Prostate gland (tissue), 2 donors: Measurements from ENCODE around the gene MCF2L2. TPM values are rescaled to one million over a fixed set of nuclear protein-coding genes. Genes with fewer than 3 reads are reported as not detected.
"Not testable (repeated sequence)": the region's sequence is repeated elsewhere in the genome, so short reads cannot be mapped to it uniquely, and the experiment has no call there.

Source experiments
- DNase-seq: peaks from one replicate; pipeline ENCODE4 v3.0.0-alpha.2; 2019; ENCODE audit warnings: low spot score
- H3K27ac ChIP-seq, 2 donors: fragments of 200-600 bp; sonication (generic); 2 replicates each; pipeline ENCODE4 v1.5.1; 2017 to 2019
- H3K27me3 ChIP-seq: fragments of 200-600 bp; sonication (generic); replicated peaks from 2 replicates; pipeline ENCODE4 v1.5.1; 2019; ENCODE audit not compliant: insufficient read depth
- H3K36me3 ChIP-seq, 2 donors: fragments of 200-600 bp; sonication (generic); 1 replicate in 1 of 2; 2 replicates in 1 of 2; pipeline versions ENCODE4 v1.5.1 to v1.8.1; 2017 to 2019
- H3K4me1 ChIP-seq: fragments of 200-600 bp; sonication (generic); replicated peaks from 2 replicates; pipeline ENCODE4 v1.5.1; 2019
- H3K4me3 ChIP-seq, 2 donors: fragments of 200-600 bp; sonication (generic); 2 replicates each; pipeline ENCODE4 v1.5.1; 2017 to 2019
- H3K9me3 ChIP-seq: fragments of 200-600 bp; sonication (generic); 2 replicates; pipeline ENCODE4 v1.5.1; 2017
- CTCF ChIP-seq, 4 experiments: fragments of 200-600 bp in 2 of 4; fragments of 450-650 bp in 2 of 4; sonication (generic) in 2 of 4; IDR thresholded peaks; 1 replicate in 3 of 4; 2 replicates in 1 of 4; pipeline ENCODE4 v1.5.1; 2016 to 2019; ENCODE audit warnings: antibody characterized with exemption in 4 of 4, mild to moderate bottlenecking in 2 of 4, moderate library complexity in 2 of 4
- POLR2A ChIP-seq: fragments of 450-650 bp; IDR thresholded peaks from one replicate; pipeline ENCODE4 v1.6.1; 2016; ENCODE audit warnings: antibody characterized with exemption, mild to moderate bottlenecking
- POLR2AphosphoS5 ChIP-seq: sonication (generic); formaldehyde crosslinking; IDR thresholded peaks from one replicate; pipeline ENCODE4 v1.6.1; 2017; ENCODE audit warnings: antibody characterized with exemption
- WGBS: methylation state at CpG from one replicate; pipeline ENCODE4 v1.1.5; 2018; 5-methylcytosine and 5-hydroxymethylcytosine counted together
- intact Hi-C: fragments of 100-400 bp; cut with DNase I; formaldehyde crosslinking; loops from one replicate; pipeline ENCODE4 v1.14.2; 2022
- total RNA-seq, 2 donors: library from RNA; depleted of rRNA; stranded (reverse); fragments of >200 nt; gene quantifications; one replicate each; pipeline ENCODE4 v1.1.0, GENCODE V29; 2016

The MCF2L2 gene
- total RNA-seq, 2 donors from 2014 or later = 0.41 to 4.0 TPM

GRCh38 chr3:183444748-183445147, 16.3 kb upstream of the MCF2L2 start:
- H3K36me3 ChIP-seq = no peaks in the 10 kb centered on the region
- no peaks in the 10 kb centered on the region for H3K27me3 ChIP-seq
- no peaks in the 10 kb centered on the region for H3K9me3 ChIP-seq
- 91% methylated on average over 1 of the region's 1 CpG for WGBS
- DNase-seq = no peak
- no peak overlapping the region for H3K27ac ChIP-seq
- no peak overlapping the region for H3K4me3 ChIP-seq
- intact Hi-C loops = no loop called here
- TF ChIP-seq POLR2AphosphoS5 (no peak), POLR2A (no peak)
- no peaks in the 10 kb centered on the region for H3K4me1 ChIP-seq

- TF ChIP-seq POLR2A (no peak), CTCF (IDR thresholded peaks at IDR 0.05) (no peak), POLR2AphosphoS5 (no peak)
- Histone ChIP-seq H3K4me3 (no peak overlapping the region), H3K4me1 (no peaks in the 10 kb centered on the region), H3K27me3 (no peaks in the 10 kb centered on the region), H3K27ac (no peak overlapping the region), H3K36me3 (no peaks in the 10 kb centered on the region), H3K9me3 (no peaks in the 10 kb centered on the region)
- intact Hi-C loops = no loop called here
- 83% methylated on average over 10 of the region's 10 CpGs for WGBS
- no peak for DNase-seq
Measured at GRCh38 chr3:183443395-183444385, 15.3 kb upstream of the MCF2L2 start.

- no peaks in the 10 kb centered on the region for H3K4me1 ChIP-seq
- TF ChIP-seq CTCF (IDR thresholded peaks at IDR 0.05) = no peak
- no peak for TF ChIP-seq POLR2A
- no peak for TF ChIP-seq POLR2AphosphoS5
- H3K27ac ChIP-seq = no peak overlapping the region
- no peaks in the 10 kb centered on the region for H3K36me3 ChIP-seq
- no peak for DNase-seq
- H3K9me3 ChIP-seq = no peaks in the 10 kb centered on the region
- H3K27me3 ChIP-seq = no peaks in the 10 kb centered on the region
- no peak overlapping the region for H3K4me3 ChIP-seq
- intact Hi-C loops = no loop called here
- 85% methylated on average over 1 of the region's 1 CpG for WGBS
Measured at GRCh38 chr3:183442994-183443393, 14.6 kb upstream of the MCF2L2 start.

- H3K4me1 ChIP-seq, DNase-seq, H3K9me3 ChIP-seq, intact Hi-C loops, H3K27me3 ChIP-seq, H3K27ac ChIP-seq, H3K36me3 ChIP-seq, H3K4me3 ChIP-seq: not testable (repeated sequence)
- 93% methylated on average over 3 of the region's 3 CpGs for WGBS
Measured at GRCh38 chr3:183440521-183440920, 12.1 kb upstream of the MCF2L2 start.

- intact Hi-C loops = no loop called here
- no peaks in the 10 kb centered on the region for H3K4me1 ChIP-seq
- no peaks in the 10 kb centered on the region for H3K36me3 ChIP-seq
- no peak for TF ChIP-seq CTCF (IDR thresholded peaks at IDR 0.05)
- no peak for TF ChIP-seq POLR2A
- TF ChIP-seq POLR2AphosphoS5 = no peak
- no peak overlapping the region for H3K27ac ChIP-seq
- no peaks in the 10 kb centered on the region for H3K27me3 ChIP-seq
- H3K4me3 ChIP-seq = no peak overlapping the region
- DNase-seq = no peak
- no peaks in the 10 kb centered on the region for H3K9me3 ChIP-seq
- WGBS = 79% methylated on average over 3 of the region's 3 CpGs
Measured at GRCh38 chr3:183439515-183439914, 11.1 kb upstream of the MCF2L2 start.

- 91% methylated on average over 1 of the region's 1 CpG for WGBS
- Histone ChIP-seq H3K27ac (no peak overlapping the region), H3K9me3 (no peaks in the 10 kb centered on the region), H3K4me1 (no peaks in the 10 kb centered on the region), H3K36me3 (no peaks in the 10 kb centered on the region), H3K27me3 (no peaks in the 10 kb centered on the region), H3K4me3 (no peak overlapping the region)
- TF ChIP-seq POLR2AphosphoS5 (no peak), CTCF (IDR thresholded peaks at IDR 0.05) (no peak), POLR2A (no peak)
- intact Hi-C loops = no loop called here
- DNase-seq = no peak
Measured at GRCh38 chr3:183438735-183439134, 10.3 kb upstream of the MCF2L2 start.
